H1 (cell line): Measurements from ENCODE around the gene WWC2. TPM values are rescaled to one million over a fixed set of nuclear protein-coding genes. Genes with fewer than 3 reads are reported as not detected.

Experiments used
- ASH2L ChIP-seq: fragments of 200-600, 300-600 bp; sonication (generic); IDR thresholded peaks from one replicate; pipeline ENCODE4 v1.7.1; 2017; ENCODE audit warnings: low read length
- CHD7 ChIP-seq: fragments of 300-600 bp; sonication (generic); IDR thresholded peaks from 2 replicates; pipeline ENCODE4 v1.7.1; 2012; ENCODE audit warnings: low read length, moderate library complexity, mild to moderate bottlenecking, inconsistent platforms; ENCODE audit not compliant: insufficient replicate concordance
- GABPA ChIP-seq: IDR thresholded peaks from 2 replicates; pipeline ENCODE4 v1.6.1; 2011; ENCODE audit warnings: mild to moderate bottlenecking, low read length, moderate library complexity, borderline replicate concordance; ENCODE audit not compliant: insufficient read depth
- GTF2F1 ChIP-seq: IDR thresholded peaks from 2 replicates; pipeline ENCODE4 v1.6.1; 2012; ENCODE audit warnings: low read depth, low read length, improper control_type of control experiment, borderline replicate concordance
- NRF1 ChIP-seq: IDR thresholded peaks from 2 replicates; pipeline ENCODE4 v1.6.1; 2011; ENCODE audit warnings: mild to moderate bottlenecking, low read depth, low read length, improper control_type of control experiment
- RBBP5 ChIP-seq: IDR thresholded peaks from 2 replicates; pipeline ENCODE4 v1.7.1; 2012; ENCODE audit warnings: low read depth, mild to moderate bottlenecking, inconsistent platforms, low read length, moderate library complexity, borderline replicate concordance
- SIRT6 ChIP-seq: IDR thresholded peaks from one replicate; pipeline ENCODE4 v1.7.1; 2012; ENCODE audit warnings: low read length, inconsistent platforms
- SP2 ChIP-seq: IDR thresholded peaks from 2 replicates; pipeline ENCODE4 v1.6.1; 2012; ENCODE audit warnings: mild to moderate bottlenecking, low read length, inconsistent platforms
- polyA plus RNA-seq, 7 experiments: library from polyadenylated mRNA; depleted of rRNA in 3 of 7; stranded (reverse) in 5 of 7; unstranded in 2 of 7; fragments of >200 nt in 5 of 7; fragments of 200-250 nt in 2 of 7; gene quantifications; 1 replicate in 5 of 7; 2 replicates in 1 of 7; 4 replicates in 1 of 7; pipeline versions ENCODE4 v1.2.1 to v1.2.3, GENCODE V29; 2011 to 2013; ENCODE audit warnings: missing spikeins in 2 of 7, mixed read lengths in 2 of 7
- total RNA-seq: library from RNA; stranded (reverse); fragmentation: NEBNext Ultra II Directional; extraction: Animal tissue kit (Norgen Biotek cat#: 25700); gene quantifications from 2 replicates; pipeline ENCODE4 v1.2.1, GENCODE V29; 2021

Gene WWC2
- total and polyA plus RNA-seq, 2 of the 8 experiments (the other 6 are each of a cell fraction or from before 2014, with no cell fraction given) = 17.6 to 135 TPM

GRCh38 chr4:183132081-183132480, 33.0 kb downstream of the WWC2 start (continued):
- TF ChIP-seq CHD7 (no peak), RBBP5 (no peak), GABPA (no peak), NRF1 (no peak), SP2 (no peak), SIRT6 (no peak), ASH2L (no peak), GTF2F1 (no peak)
